ENCODE data around the gene SUPT7L.

GRCh38 chr2:27712522-27712921 lies 49.1 kb upstream of the SUPT7L start:
- TF ChIP-seq POLR2AphosphoS5 (IDR thresholded peaks at IDR 0.05; ENCODE audit: low read depth, low read length) = no peak
- no peak for TF ChIP-seq CTCF (IDR thresholded peaks at IDR 0.05)

All from Panc1 (cell line).